Measurements from ENCODE around the gene COL17A1. TPM values are rescaled to one million over a fixed set of nuclear protein-coding genes. Genes with fewer than 3 reads are reported as not detected.
A peak's percentile ranks its signal among the peaks of the same experiment; 100 is the strongest.

Gene COL17A1
- total RNA-seq, 4 donors from 2014 or later = 0.17 to 0.29 (median 0.26) TPM; not detected in 1

GRCh38 chr10:104123397-104123796 is 37.7 kb upstream of the COL17A1 start:
- Histone ChIP-seq H3K27ac (replicated peaks in 1 of 4) (no peak overlapping the region), H3K36me3 (peaks cover 0 to 17% (median 0%) of the 10 kb centered on the region in 4 donors), H3K27me3 (no peaks in the 10 kb centered on the region), H3K4me3 (no peak overlapping the region), H3K9me3 (no peaks in the 10 kb centered on the region), H3K4me1 (peaks cover 5 to 22% (median 20%) of the 10 kb centered on the region in 4 donors)
- no peak for DNase-seq (ENCODE audit: extremely low spot score)
- 80% methylated on average over 1 of the region's 1 CpG for WGBS
- TF ChIP-seq EP300 (IDR thresholded peaks at IDR 0.05) (no peak), POLR2A (IDR thresholded peaks at IDR 0.05; ENCODE audit: low read depth) (no peak), CTCF (IDR thresholded peaks at IDR 0.05) (peak in 1 of 3 experiments; percentile 11), POLR2AphosphoS5 (IDR thresholded peaks at IDR 0.05) (no peak)
- intact Hi-C loops (cut with DNase I) = loop anchor here (5.0 kb wide), 4 partner anchors 76 to 236 kb away; partner anchors contain the start of genes GSTO2 and SLK

- H3K36me3 ChIP-seq = peaks cover 0 to 17% (median 0%) of the 10 kb centered on the region in 4 donors
Observed at GRCh38 chr10:104122225-104123107, 36.8 kb upstream of the COL17A1 start.

GRCh38 chr10:104121485-104122224 is 36.0 kb upstream of the COL17A1 start, which contains the start of gene SFR1:
TSS of gene SFR1 (plus strand) at chr10:104122171. CDS start at chr10:104122184, 13 bp downstream.
- peaks cover 0 to 11% (median 0%) of the 10 kb centered on the region in 4 donors for H3K36me3 ChIP-seq
- peaks cover 5 to 22% (median 20%) of the 10 kb centered on the region in 4 donors for H3K4me1 ChIP-seq
- 1% methylated on average over 37 of the region's 67 CpGs for WGBS
- peak; percentile 99 for DNase-seq (ENCODE audit: extremely low spot score)
- intact Hi-C loops (cut with DNase I) = loop anchor here (5.0 kb wide), 4 partner anchors 74 to 234 kb away; partner anchors contain the start of genes GSTO2 and SLK
- peak within 1 kb of the TSS; percentile 72 to 83 (median 80) for H3K4me3 ChIP-seq
- no peaks in the 10 kb centered on the region for H3K27me3 ChIP-seq
- H3K9me3 ChIP-seq = no peaks in the 10 kb centered on the region
- peak; percentile 95 to 97 for TF ChIP-seq POLR2AphosphoS5 (IDR thresholded peaks at IDR 0.05)
- peak; percentile 24 for TF ChIP-seq POLR2A (IDR thresholded peaks at IDR 0.05; ENCODE audit: low read depth)
- TF ChIP-seq CTCF (IDR thresholded peaks at IDR 0.05) = peak; percentile 49 to 62 (median 55)
- no peak for TF ChIP-seq EP300 (IDR thresholded peaks at IDR 0.05)
- peak within 1 kb of the TSS; percentile 93 to 99 (median 98) for H3K27ac ChIP-seq (replicated peaks in 1 of 4)

More at GRCh38 chr10:104122225-104123107, 36.8 kb upstream of the COL17A1 start:
- TF ChIP-seq EP300 (IDR thresholded peaks at IDR 0.05) (no peak), CTCF (IDR thresholded peaks at IDR 0.05) (no peak)
- intact Hi-C loops (cut with DNase I) = loop anchor here (5.0 kb wide), 4 partner anchors 75 to 235 kb away; partner anchors contain the start of genes GSTO2 and SLK
- no peaks in the 10 kb centered on the region for H3K9me3 ChIP-seq
- H3K27me3 ChIP-seq = no peaks in the 10 kb centered on the region
- DNase-seq (ENCODE audit: extremely low spot score) = no peak
- WGBS = 17% methylated on average over 23 of the region's 23 CpGs
- peak overlapping the region; percentile 93 to 99 (median 98) for H3K27ac ChIP-seq (replicated peaks in 1 of 4)
- peak overlapping the region; percentile 72 to 83 (median 80) for H3K4me3 ChIP-seq
- H3K4me1 ChIP-seq = peaks cover 5 to 22% (median 20%) of the 10 kb centered on the region in 4 donors

DNA sequence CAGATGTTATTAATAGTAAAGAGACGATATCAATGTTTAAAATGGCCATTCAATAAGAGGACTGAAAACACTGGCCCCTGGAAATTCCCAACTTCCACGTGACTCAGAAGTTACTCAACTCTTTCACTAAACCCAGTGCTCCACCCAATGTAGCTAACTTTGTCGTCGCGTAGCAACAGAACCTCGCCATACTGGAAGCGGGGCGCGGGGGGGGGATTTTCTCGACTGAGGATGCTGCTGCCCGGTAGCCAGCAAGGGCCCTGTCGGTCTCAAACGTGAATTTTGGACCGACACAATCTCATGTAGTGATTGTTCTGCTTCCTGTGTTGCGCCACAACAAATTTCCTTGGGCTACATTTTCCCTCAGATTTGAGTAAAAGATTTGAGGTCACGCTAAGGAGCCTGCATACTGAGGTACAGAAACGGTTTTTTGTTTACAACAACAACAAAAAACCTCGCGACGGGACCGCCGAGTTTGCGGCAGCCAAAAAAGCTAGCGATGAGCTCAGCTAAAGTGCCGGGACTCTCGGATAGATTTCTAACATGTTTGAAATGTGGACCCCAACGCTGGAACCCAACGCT is 35.3 kb upstream of the COL17A1 start:
- Histone ChIP-seq H3K4me3 (peak overlapping the region; percentile 72 to 83 (median 80)), H3K27me3 (no peaks in the 10 kb centered on the region), H3K4me1 (peaks cover 5 to 22% (median 20%) of the 10 kb centered on the region in 4 donors), H3K9me3 (no peaks in the 10 kb centered on the region), H3K27ac (replicated peaks in 1 of 4) (peak overlapping the region; percentile 93 to 99 (median 98)), H3K36me3 (peaks cover 0 to 4% (median 0%) of the 10 kb centered on the region in 4 donors)
- intact Hi-C loops (cut with DNase I) = loop anchor here (5.0 kb wide), 4 partner anchors 74 to 234 kb away; partner anchors contain the start of genes GSTO2 and SLK
- WGBS = 0% methylated on average over 19 of the region's 28 CpGs
- peak in 1 of 3 experiments; percentile 23 for TF ChIP-seq CTCF (IDR thresholded peaks at IDR 0.05)
- peak; percentile 61 to 72 for TF ChIP-seq POLR2AphosphoS5 (IDR thresholded peaks at IDR 0.05)
- no peak for TF ChIP-seq POLR2A (IDR thresholded peaks at IDR 0.05; ENCODE audit: low read depth)
- TF ChIP-seq EP300 (IDR thresholded peaks at IDR 0.05) = no peak
- peak; percentile 98 for DNase-seq (ENCODE audit: extremely low spot score)

Data from esophagus muscularis mucosa (tissue), 4 donors.